Smooth muscle cell (in vitro differentiated cells): ENCODE results near the gene OVCA2. TPM values are rescaled to one million over a fixed set of nuclear protein-coding genes. Genes with fewer than 3 reads are reported as not detected.
"Not testable (repeated sequence)": the region's sequence is repeated elsewhere in the genome, so short reads cannot be mapped to it uniquely, and the experiment has no call there.

Source experiments
- DNase-seq: peaks from one replicate; lab custom pipeline; 2025; ENCODE audit not compliant: unreplicated experiment; lab: John Stamatoyannopoulos, UW
- H2AFZ ChIP-seq: fragments of 200-600 bp; sonication (generic); 2 replicates; pipeline ENCODE4 v1.6.0; 2016; ENCODE audit warnings: antibody characterized with exemption, low read depth, mild to moderate bottlenecking
- H3F3A ChIP-seq: fragments of 200-600 bp; sonication (generic); 2 replicates; pipeline ENCODE4 v1.6.0; 2017; ENCODE audit warnings: antibody characterized with exemption, low read depth
- H3K27ac ChIP-seq: fragments of 200-600 bp; sonication (generic); 2 replicates; pipeline ENCODE4 v1.5.1; 2016; ENCODE audit warnings: low read depth, mild to moderate bottlenecking
- H3K27me3 ChIP-seq: fragments of 200-600 bp; sonication (generic); 2 replicates; pipeline ENCODE4 v1.6.1; 2016; ENCODE audit warnings: low read depth, mild to moderate bottlenecking
- H3K36me3 ChIP-seq: fragments of 200-600 bp; sonication (generic); 2 replicates; pipeline ENCODE4 v1.5.1; 2016; ENCODE audit warnings: low read depth
- H3K4me1 ChIP-seq: fragments of 200-600 bp; sonication (generic); 2 replicates; pipeline ENCODE4 v1.5.1; 2016; ENCODE audit warnings: low read depth
- H3K4me2 ChIP-seq: fragments of 200-600 bp; sonication (generic); 2 replicates; pipeline ENCODE4 v1.6.0; 2016; ENCODE audit warnings: mild to moderate bottlenecking
- H3K4me3 ChIP-seq: fragments of 200-600 bp; sonication (generic); 2 replicates; pipeline ENCODE4 v1.5.1; 2016; ENCODE audit warnings: mild to moderate bottlenecking
- H3K79me2 ChIP-seq: fragments of 200-600 bp; sonication (generic); 2 replicates; pipeline ENCODE4 v1.6.0; 2016; ENCODE audit warnings: low read depth, mild to moderate bottlenecking
- H3K9ac ChIP-seq: fragments of 200-600 bp; sonication (generic); 2 replicates; pipeline ENCODE4 v1.6.0; 2016; ENCODE audit warnings: low read depth
- H3K9me3 ChIP-seq: fragments of 200-600 bp; sonication (generic); replicated peaks from 2 replicates; pipeline ENCODE4 v1.5.1; 2016; ENCODE audit warnings: low read depth
- H4K20me1 ChIP-seq: fragments of 200-600 bp; sonication (generic); 2 replicates; pipeline ENCODE4 v1.6.0; 2016; ENCODE audit warnings: low read depth
- WGBS: methylation state at CpG from one replicate; pipeline ENCODE4 v1.1.7; 2016; ENCODE audit warnings: low lambda C conversion rate; 5-methylcytosine and 5-hydroxymethylcytosine counted together
- polyA plus RNA-seq: library from polyadenylated mRNA; unstranded; fragments of >200 nt; fragmentation: Nextera tagmentation; extraction: Ambion mirVana; gene quantifications from 2 replicates; pipeline ENCODE4 v1.2.1, GENCODE V29; 2016
- total RNA-seq: library from RNA; depleted of rRNA; stranded (reverse); fragments of >200 nt; gene quantifications from 2 replicates; pipeline ENCODE4 v1.2.3, GENCODE V29; 2014
- TF ChIP-seq, protein P1 (sequence below): fragments of 200-600 bp; sonication (generic); IDR thresholded peaks from 2 replicates; pipeline ENCODE4 v1.5.1; 2017; ENCODE audit warnings: borderline replicate concordance, mild to moderate bottlenecking, antibody characterized with exemption; ENCODE audit not compliant: insufficient read depth, poor library complexity, severe bottlenecking

Gene OVCA2
- total and polyA plus RNA-seq, 2 experiments from 2014 or later: 46.7 to 47.6 TPM

DNA sequence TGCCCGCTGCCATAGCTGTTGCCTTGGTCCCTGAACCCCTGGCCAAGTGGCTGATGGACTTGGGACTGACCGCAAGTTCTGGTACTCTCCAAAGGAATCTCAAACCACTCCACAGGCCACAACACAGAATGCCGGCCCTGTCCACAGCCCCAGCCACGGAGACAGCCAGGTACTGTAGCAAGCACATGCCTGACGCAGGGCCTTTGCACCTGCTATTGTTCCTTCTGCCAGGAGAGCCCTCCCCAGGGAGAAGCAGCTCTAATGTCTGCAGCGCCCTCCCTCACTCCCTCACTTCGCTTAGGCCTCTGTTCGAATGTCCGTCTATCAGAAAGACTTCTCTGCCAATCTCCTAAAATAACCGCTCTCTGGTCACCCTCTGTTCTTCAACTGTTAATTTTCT is 32.1 kb upstream of the OVCA2 start:
- TF ChIP-seq, protein P1, sequence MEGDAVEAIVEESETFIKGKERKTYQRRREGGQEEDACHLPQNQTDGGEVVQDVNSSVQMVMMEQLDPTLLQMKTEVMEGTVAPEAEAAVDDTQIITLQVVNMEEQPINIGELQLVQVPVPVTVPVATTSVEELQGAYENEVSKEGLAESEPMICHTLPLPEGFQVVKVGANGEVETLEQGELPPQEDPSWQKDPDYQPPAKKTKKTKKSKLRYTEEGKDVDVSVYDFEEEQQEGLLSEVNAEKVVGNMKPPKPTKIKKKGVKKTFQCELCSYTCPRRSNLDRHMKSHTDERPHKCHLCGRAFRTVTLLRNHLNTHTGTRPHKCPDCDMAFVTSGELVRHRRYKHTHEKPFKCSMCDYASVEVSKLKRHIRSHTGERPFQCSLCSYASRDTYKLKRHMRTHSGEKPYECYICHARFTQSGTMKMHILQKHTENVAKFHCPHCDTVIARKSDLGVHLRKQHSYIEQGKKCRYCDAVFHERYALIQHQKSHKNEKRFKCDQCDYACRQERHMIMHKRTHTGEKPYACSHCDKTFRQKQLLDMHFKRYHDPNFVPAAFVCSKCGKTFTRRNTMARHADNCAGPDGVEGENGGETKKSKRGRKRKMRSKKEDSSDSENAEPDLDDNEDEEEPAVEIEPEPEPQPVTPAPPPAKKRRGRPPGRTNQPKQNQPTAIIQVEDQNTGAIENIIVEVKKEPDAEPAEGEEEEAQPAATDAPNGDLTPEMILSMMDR: no peak
- no peaks in the 10 kb centered on the region for H3K27me3 ChIP-seq
- no peaks in the 10 kb centered on the region for H3K9me3 ChIP-seq
- no peak overlapping the region for H3K27ac ChIP-seq
- no peak overlapping the region for H3K4me3 ChIP-seq
- 94% methylated on average over 10 of the region's 10 CpGs for WGBS
- no peak overlapping the region for H2AFZ ChIP-seq
- H3K79me2 ChIP-seq: no peaks in the 10 kb centered on the region
- H3K36me3 ChIP-seq: no peaks in the 10 kb centered on the region
- no peak for DNase-seq
- H3K4me2 ChIP-seq: no peak overlapping the region
- H4K20me1 ChIP-seq: no peaks in the 10 kb centered on the region
- H3K9ac ChIP-seq: no peak overlapping the region
- H3K4me1 ChIP-seq: no peaks in the 10 kb centered on the region
- no peaks in the 10 kb centered on the region for H3F3A ChIP-seq

DNA sequence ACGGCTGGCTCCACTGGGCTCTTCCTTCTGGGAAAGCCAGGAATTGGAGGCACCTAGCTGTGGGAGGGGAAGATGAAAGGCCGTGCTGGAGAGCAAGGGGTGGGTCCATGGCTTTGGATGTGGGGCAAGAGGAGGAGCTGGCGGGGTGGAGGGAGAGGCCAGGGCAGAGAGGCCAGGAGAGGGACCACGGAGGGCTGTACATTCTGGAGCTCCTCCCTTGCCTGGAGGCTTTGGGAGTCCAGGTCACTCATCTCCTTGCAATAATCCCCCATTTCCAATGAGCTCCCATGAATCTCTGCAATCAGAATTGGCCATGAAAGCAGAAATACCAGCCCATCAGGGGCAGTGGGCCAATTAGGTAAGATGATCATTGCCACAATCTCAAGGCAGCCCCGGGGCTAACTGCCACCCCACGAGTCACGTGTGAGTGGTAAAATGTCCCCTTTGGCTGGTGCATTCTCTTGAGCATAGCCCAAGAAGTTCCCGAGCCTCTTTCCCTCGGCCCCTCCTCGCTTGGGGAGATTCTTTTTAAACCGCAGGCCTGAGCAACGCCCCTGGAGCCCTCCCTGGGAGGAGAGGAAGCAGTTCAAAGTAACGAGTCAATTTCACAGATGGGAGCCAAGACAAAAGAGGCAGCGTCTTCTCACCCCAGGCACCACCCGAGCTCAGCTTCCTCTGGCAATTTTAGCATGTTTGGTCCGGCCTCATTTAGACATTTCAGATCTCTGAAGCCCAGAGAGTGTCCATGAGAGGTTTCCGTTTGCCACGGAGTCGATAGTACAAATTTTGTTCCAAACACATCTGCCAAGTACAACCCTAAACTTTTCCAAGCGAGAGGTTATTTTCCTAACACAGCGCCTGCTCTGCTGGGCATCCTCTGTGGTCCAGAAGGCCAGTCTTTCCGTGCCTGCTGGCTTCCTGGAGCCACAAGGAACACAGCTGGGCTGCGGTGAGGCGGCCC is 30.1 kb upstream of the OVCA2 start:
- Histone ChIP-seq H2AFZ (peak overlapping the region; percentile 13), H3K27me3 (no peaks in the 10 kb centered on the region), H3K4me1 (no peaks in the 10 kb centered on the region), H3K36me3 (no peaks in the 10 kb centered on the region), H3K9ac (no peak overlapping the region), H3F3A (no peaks in the 10 kb centered on the region), H3K79me2 (no peaks in the 10 kb centered on the region), H3K27ac (no peak overlapping the region), H4K20me1 (no peaks in the 10 kb centered on the region), H3K4me2 (no peak overlapping the region), H3K9me3 (no peaks in the 10 kb centered on the region), H3K4me3 (no peak overlapping the region)
- DNase-seq: no peak
- WGBS: 42% methylated on average over 24 of the region's 24 CpGs
- TF ChIP-seq, protein P1: no peak

DNA sequence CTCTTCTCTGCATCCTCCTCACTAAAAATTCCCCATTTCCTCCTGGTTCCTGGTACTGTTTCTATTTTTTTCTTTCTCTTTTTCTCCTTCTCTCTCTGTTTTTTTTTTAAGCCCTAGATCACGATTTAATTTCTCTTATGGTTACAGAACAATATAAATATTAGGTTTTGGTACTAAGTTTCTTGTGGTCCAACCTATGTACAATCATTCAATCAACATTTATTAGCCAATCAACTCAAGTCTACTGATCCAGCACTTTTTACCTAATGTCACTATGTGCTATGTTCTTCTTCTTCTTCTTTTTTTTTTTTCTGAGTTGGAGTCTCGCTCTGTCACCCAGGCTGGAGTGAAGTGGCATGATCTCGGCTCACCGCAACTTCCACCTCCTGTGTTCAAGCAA is 29.3 kb upstream of the OVCA2 start:
- H3K4me1 ChIP-seq: no peaks in the 10 kb centered on the region
- DNase-seq: no peak
- no peaks in the 10 kb centered on the region for H3K9me3 ChIP-seq
- no peak overlapping the region for H3K4me3 ChIP-seq
- WGBS: 96% methylated on average over 4 of the region's 4 CpGs
- H3K27ac ChIP-seq: no peak overlapping the region
- no peak overlapping the region for H3K4me2 ChIP-seq
- H3K9ac ChIP-seq: no peak overlapping the region
- no peaks in the 10 kb centered on the region for H3F3A ChIP-seq
- H2AFZ ChIP-seq: no peak overlapping the region
- H3K27me3 ChIP-seq: no peaks in the 10 kb centered on the region
- H3K36me3 ChIP-seq: no peaks in the 10 kb centered on the region
- H3K79me2 ChIP-seq: no peaks in the 10 kb centered on the region
- no peaks in the 10 kb centered on the region for H4K20me1 ChIP-seq
- TF ChIP-seq, protein P1: no peak

DNA sequence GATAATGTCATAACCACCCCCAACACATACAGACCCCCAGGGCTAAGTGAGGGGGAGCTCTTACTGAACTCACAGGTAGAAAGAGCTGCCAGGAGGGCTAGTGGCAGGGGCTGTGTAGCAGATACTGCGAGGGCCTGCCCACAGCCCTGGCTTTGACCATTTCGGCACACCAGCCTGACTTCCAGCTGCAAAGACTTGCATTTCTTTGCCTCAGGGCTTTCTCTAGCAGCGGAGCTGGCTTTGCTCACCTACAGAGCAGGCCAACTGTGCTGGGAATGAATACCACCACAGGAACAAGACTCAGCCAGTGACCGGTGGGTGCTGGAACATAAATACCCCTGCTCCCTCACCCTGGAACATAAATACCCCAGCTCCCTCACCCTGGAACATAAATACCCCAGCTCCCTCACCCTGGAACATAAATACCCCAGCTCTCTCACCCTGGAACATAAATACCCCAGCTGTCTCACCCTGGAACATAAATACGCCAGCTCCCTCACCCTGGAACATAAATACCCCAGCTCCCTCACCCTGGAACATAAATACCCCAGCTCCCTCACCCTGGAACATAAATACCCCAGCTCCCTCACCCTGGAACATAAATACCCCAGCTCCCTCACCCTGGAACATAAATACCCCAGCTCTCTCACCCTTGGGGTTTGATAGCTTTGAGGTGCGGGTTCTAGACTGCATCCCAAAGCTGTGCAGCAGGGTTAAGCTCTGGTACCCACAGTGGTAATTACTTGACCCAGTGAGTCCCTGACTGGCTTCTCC is 28.4 kb upstream of the OVCA2 start:
- not testable (repeated sequence) for H4K20me1 ChIP-seq, H3K79me2 ChIP-seq, H3K9me3 ChIP-seq, H3K4me1 ChIP-seq, H3F3A ChIP-seq, H3K4me3 ChIP-seq, DNase-seq, H3K36me3 ChIP-seq, H3K27ac ChIP-seq, H2AFZ ChIP-seq, H3K4me2 ChIP-seq, H3K27me3 ChIP-seq, H3K9ac ChIP-seq
- WGBS: 73% methylated on average over 6 of the region's 6 CpGs
